ENCODE data around the gene PDRG1.

- TF ChIP-seq POLR2A (IDR thresholded peaks at IDR 0.05; ENCODE audit: low read length) (no peak), GATA1 (IDR thresholded peaks at IDR 0.05; ENCODE audit: low read depth, low read length) (no peak)
These were observed 43.8 kb downstream of the PDRG1 start for GRCh38 chr20:31908016-31908415.
